IgD-negative memory B cell (primary cell): Measurements from ENCODE around the gene NKX1-1. TPM values are rescaled to one million over a fixed set of nuclear protein-coding genes. Genes with fewer than 3 reads are reported as not detected.
"Not testable (repeated sequence)": the region's sequence is repeated elsewhere in the genome, so short reads cannot be mapped to it uniquely, and the experiment has no call there.

ENCODE experiments used
- H3K27ac Mint-ChIP-seq, 3 donors: one replicate each; pipeline ENCODE4 v1.8.0; 2020 to 2022; ENCODE audit warnings: mild to moderate bottlenecking in 3 of 3, mixed read lengths in 3 of 3, moderate library complexity in 1 of 3
- H3K27me3 Mint-ChIP-seq: one replicate; pipeline ENCODE4 v1.8.0; 2021; ENCODE audit warnings: mixed read lengths
- H3K36me3 Mint-ChIP-seq: one replicate; pipeline ENCODE4 v1.8.0; 2020; ENCODE audit warnings: mild to moderate bottlenecking, mixed read lengths
- H3K4me1 Mint-ChIP-seq, 3 donors: one replicate each; pipeline ENCODE4 v1.8.0; 2020 to 2022; ENCODE audit warnings: mixed read lengths in 3 of 3, mild to moderate bottlenecking in 1 of 3
- H3K4me3 Mint-ChIP-seq, 4 donors: one replicate each; pipeline ENCODE4 v1.8.0; 2020 to 2022; ENCODE audit warnings: mild to moderate bottlenecking in 4 of 4, mixed read lengths in 4 of 4, moderate library complexity in 3 of 4
- H3K9me3 Mint-ChIP-seq, 3 donors: one replicate each; pipeline ENCODE4 v1.8.0; 2020 to 2021; ENCODE audit warnings: mixed read lengths in 3 of 3, mild to moderate bottlenecking in 1 of 3
- polyA plus RNA-seq: library from polyadenylated mRNA; unstranded; fragments of 300-500 nt; fragmentation: Illumina TruSeq; gene quantifications from one replicate; pipeline ENCODE4 v1.2.3, GENCODE V29; 2021

The NKX1-1 gene
- polyA plus RNA-seq, 1 donor from 2014 or later, result not detected

DNA sequence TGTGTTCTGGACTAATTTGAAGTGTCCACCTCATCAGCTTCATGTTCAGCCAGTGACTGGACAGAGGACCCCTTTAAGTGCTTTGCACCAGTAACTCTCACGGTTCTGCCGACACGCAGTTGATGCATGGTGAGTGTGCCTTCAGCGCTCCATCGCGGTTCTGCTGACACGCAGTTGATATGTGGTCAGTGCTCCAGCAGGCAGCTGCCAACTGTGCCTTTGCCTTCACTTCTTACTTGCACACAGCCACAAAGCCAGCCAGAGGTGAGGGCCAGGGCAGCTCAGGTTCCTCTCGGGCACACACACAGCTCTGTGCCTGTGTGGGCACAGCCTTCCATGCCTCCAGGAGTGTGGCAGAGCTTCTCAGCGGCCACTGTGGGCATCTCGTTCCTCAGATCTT, 12.4 kb downstream of the NKX1-1 start:
- Mint-ChIP-seq H3K9me3 (peaks cover under 1 to 4% (median 4%) of the 10 kb centered on the region in 3 donors), H3K27me3 (no peaks in the 10 kb centered on the region), H3K36me3 (peaks cover 4% of the 10 kb centered on the region), H3K4me1 (no peaks in the 10 kb centered on the region), H3K4me3 (no peak overlapping the region), H3K27ac (peak overlapping the region in 1 of 3 donors; percentile 13)

DNA sequence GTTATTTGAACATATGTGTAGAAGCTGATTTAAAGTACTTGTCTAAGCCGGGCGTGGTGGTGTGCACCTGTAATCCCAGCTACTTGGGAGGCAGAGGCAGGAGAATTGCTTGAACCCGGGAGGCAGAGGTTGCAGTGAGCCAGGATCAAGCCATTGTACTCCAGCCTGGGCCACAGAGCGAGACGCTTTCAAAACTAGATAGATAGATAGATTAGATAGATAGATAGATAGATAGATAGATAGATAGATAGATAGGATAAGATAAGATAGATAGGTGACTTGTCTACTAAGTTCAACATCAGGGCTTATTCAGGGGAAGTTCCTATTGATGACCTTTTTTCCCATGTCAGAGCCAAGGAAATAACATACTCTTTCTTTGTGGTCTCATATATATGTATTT, 12.9 kb downstream of the NKX1-1 start:
- H3K27me3 Mint-ChIP-seq, H3K4me1 Mint-ChIP-seq, H3K4me3 Mint-ChIP-seq, H3K36me3 Mint-ChIP-seq, H3K9me3 Mint-ChIP-seq: not testable (repeated sequence)
- H3K27ac Mint-ChIP-seq, result peak overlapping the region in 1 of 3 donors; percentile 13

DNA sequence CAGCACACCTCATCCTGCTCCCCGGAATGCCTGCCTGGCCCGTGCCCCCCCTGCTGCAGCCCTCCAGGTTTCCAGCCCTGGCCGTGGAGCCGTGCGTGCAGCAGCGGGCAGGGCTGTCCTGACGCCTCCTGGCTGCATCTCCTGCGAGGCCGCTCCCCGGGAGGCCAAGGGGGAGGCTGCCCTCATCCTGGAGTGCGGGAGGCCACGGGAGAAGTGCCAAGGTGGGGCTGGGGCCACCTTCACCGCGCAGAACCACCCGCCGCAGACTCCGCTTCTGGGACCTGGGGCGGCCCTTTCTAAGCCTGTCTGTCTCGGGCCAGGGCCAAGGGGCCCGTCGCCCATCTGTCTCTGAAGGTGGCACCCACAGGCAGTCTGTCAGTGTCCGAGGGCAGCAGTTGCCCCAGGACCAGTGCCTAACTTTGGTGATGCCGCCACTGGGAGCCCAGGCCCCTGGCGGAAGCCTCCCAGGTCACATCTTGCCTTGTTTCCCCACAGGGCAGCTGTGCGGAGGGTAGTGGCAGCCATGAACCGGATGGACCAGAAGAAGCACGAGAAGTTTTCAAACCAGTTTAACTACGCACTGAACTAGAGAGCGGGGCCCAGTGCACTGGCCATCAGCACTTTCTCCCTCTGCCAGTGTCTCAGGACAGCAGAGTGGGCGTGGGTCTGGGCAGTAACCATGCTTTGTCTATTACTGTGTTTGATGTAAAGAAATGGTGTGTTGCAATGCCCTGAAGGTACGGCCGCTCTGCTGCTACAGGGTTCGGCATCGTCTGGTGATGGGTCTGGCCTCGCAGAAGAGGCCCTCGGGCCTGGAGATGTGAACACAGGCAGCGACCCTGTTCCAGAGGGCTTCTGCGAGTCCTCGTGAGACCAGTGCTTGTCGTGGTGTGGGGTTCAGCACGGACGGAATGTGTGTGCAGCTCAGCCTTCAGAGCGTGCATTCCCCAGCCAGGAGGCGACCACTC, 20.6 kb downstream of the NKX1-1 start:
- no peak overlapping the region for H3K4me3 Mint-ChIP-seq
- peaks cover 6 to 16% (median 13%) of the 10 kb centered on the region in 3 donors for H3K9me3 Mint-ChIP-seq
- H3K27me3 Mint-ChIP-seq, result no peaks in the 10 kb centered on the region
- H3K27ac Mint-ChIP-seq, result no peak overlapping the region
- H3K36me3 Mint-ChIP-seq, result peaks cover 7% of the 10 kb centered on the region
- no peaks in the 10 kb centered on the region for H3K4me1 Mint-ChIP-seq

DNA sequence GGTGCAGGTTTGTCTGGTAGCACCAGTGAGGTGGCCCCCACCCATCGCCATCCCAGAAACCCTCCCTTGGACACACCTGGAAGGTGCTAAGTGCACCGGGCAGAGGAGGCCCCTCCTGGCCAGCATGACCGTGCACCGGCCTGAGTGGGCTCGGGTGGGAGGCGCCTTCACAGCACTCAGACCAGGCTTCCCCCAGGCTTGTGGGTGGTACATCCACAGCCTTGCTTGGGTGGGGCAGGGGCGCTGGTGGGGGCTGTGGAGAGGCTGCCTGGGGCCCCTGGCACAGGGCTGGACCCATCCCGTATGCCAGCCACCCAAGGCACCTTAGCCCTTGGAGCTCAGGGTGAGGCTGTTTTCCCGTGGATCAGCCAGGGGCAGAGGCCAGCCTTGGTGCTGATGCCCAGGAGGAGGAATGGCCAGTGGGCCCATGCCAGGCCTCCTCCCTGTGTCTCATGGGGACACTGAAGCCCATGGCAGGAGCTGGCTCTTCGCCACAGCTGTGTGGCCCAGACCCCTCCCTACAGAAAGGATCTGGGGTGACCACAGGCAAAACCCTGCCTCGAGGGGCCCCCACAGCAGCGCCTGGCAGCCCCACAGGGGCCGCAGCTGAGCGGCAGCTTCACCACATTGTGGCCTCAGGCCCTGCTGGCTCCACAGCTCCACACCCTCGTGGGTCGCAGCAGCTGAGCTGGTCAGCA, 21.4 kb downstream of the NKX1-1 start:
- Mint-ChIP-seq H3K4me3 (no peak overlapping the region), H3K27me3 (no peaks in the 10 kb centered on the region), H3K36me3 (peaks cover 7% of the 10 kb centered on the region), H3K4me1 (no peaks in the 10 kb centered on the region), H3K27ac (no peak overlapping the region), H3K9me3 (peaks cover 6 to 16% (median 13%) of the 10 kb centered on the region in 3 donors)

DNA sequence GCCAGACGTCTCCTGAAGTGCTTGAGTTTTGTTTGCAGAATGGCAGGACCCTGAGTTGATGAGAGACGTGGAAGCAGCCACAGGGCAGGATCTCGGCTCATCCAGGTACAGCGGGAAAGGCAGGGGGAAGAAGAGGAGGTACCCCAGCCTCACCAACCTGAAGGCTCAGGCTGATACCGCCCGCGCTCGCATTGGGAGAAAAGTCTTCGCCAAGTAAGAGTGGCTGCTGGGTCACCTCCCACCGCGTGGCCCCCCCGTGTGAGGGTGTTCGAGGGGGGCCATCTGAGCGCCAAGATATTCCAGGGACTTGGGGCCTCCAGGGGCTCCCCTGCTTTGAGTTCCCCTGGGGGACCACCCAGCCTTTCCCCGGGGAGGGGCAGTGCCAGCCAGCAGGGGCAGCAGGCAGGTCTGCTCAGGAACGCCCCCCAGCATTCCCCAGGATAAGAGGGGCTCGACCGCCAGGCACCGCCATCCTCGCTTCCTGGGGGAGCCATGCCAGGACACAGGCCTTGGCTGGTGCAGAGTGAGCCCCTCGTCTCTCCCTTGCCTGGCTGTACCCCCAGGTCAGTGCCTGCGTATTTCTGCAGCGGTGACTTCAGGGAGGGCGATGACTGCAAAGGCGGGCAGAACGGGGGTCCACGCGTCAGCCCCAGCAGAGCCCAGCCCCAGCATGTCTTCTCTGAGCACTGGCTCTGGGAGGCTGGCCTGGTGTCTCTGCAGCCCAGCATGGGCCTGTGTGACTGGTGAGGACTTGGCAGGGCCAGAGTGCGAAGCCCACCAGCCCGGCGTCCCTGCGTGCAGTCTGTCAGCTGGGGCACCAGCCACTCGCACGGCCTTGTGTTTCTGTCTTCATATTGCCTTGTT, 22.3 kb downstream of the NKX1-1 start:
- Mint-ChIP-seq H3K36me3 (peaks cover 7% of the 10 kb centered on the region), H3K4me3 (no peak overlapping the region), H3K27ac (peak overlapping the region in 1 of 3 donors; percentile 50), H3K9me3 (peaks cover 6 to 16% (median 11%) of the 10 kb centered on the region in 3 donors), H3K27me3 (no peaks in the 10 kb centered on the region), H3K4me1 (no peaks in the 10 kb centered on the region)

DNA sequence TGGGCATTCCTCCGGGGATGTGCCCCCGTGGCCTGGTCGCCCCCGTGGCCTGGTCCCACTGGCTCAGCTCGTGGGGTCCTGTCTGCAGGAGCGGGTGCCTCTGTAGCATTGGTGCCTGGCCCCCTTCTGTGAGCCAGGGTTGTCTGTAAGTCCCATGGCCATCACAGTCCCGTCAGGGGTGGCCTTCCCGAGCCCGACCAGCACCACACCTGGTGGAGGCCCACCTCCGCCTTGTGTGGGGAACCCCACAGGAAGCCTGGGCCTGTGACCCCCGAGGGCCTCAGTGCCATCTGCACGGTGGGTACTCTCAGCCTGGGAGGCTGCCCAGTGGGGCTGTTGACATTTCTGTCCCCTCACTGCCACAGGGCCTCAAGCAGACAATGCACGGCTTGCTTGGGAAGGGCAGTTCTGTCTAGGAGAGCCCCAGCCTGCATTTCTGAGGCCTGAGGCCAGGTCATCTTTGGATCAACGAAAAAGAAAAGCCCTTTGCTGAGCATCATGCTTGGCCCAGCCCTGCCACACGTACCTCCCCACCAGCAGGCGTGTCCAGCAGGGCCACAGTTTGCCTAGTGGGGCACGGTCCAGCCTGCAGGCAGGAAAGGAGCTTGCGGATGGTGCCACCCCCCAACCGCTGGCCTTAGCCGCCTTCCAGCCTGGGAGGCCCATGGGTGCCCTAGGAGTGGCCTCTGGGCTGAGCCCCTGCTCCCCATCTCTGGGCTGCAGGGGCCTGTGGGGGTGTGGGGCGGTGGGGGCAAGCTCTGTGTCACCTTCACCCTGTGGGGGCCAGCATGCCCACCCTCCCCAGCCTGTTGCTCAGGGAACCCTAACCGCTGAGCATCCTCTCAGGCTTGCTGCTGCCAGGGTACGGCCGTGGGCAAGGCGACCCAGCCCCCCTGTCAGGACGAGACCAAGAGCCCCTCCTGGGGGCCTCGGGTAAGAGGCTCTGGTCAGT, 23.2 kb downstream of the NKX1-1 start:
- H3K27ac Mint-ChIP-seq, result peak overlapping the region in 1 of 3 donors; percentile 50
- no peak overlapping the region for H3K4me3 Mint-ChIP-seq
- H3K36me3 Mint-ChIP-seq, result peaks cover 7% of the 10 kb centered on the region
- peaks cover 3 to 8% (median 3%) of the 10 kb centered on the region in 3 donors for H3K9me3 Mint-ChIP-seq
- H3K4me1 Mint-ChIP-seq, result no peaks in the 10 kb centered on the region
- no peaks in the 10 kb centered on the region for H3K27me3 Mint-ChIP-seq

DNA sequence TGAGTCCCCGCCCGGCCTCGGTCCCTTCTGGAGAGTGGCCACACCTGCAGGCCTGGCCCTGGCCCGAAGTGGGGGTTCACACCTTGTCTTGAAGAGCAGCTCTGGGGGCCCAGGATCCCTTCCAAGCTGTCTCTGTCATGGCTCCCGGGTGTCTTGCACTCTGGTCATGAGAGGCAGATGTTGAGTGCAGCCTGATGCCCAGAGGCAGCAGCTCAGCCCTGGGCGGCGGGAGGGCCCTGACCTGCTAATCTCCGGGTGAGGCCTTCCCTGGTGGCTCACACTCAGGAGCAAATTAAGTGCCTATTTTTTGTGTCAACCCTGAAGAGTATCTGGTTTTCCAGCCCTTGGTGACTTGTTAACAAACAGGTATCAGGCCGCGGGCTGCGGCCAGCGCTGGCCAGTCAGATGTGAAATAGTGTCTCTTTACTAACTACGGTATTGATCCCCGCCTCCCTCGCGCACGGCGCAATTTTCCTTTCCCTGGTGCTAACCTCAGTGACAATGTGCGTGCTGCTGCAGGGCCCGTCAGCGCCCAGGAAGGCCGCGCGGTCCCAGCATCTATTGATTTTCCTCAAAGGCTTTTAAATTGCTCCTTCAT, 24.2 kb downstream of the NKX1-1 start:
- peaks cover 7% of the 10 kb centered on the region for H3K36me3 Mint-ChIP-seq
- H3K4me1 Mint-ChIP-seq, result no peaks in the 10 kb centered on the region
- H3K4me3 Mint-ChIP-seq, result no peak overlapping the region
- peak overlapping the region in 1 of 3 donors; percentile 64 for H3K27ac Mint-ChIP-seq
- no peaks in the 10 kb centered on the region for H3K9me3 Mint-ChIP-seq
- no peaks in the 10 kb centered on the region for H3K27me3 Mint-ChIP-seq

DNA sequence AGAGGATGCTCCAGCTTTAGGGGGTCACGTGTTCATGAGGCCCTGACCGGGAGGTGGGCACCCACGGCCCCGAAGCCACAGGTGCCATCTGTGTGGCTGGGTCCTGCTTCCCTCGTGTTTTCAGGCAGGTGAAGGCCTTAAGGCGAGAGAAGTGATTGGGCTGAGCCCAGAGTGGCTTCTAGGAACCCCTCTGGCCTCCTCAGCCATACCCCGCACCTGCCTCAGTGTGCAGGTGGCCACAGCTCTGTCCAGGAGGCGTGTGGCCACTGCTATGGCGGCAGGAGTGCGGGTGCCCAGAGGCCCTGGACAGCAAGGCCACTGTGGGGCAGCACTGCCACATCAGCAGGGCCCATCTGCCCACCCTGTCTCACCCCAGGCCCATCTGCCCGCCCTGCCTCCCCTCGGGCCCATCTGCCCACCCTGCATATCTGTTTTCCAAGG, 25.0 kb downstream of the NKX1-1 start:
- Mint-ChIP-seq H3K27me3 (no peaks in the 10 kb centered on the region), H3K4me1 (no peaks in the 10 kb centered on the region), H3K27ac (no peak overlapping the region)

DNA sequence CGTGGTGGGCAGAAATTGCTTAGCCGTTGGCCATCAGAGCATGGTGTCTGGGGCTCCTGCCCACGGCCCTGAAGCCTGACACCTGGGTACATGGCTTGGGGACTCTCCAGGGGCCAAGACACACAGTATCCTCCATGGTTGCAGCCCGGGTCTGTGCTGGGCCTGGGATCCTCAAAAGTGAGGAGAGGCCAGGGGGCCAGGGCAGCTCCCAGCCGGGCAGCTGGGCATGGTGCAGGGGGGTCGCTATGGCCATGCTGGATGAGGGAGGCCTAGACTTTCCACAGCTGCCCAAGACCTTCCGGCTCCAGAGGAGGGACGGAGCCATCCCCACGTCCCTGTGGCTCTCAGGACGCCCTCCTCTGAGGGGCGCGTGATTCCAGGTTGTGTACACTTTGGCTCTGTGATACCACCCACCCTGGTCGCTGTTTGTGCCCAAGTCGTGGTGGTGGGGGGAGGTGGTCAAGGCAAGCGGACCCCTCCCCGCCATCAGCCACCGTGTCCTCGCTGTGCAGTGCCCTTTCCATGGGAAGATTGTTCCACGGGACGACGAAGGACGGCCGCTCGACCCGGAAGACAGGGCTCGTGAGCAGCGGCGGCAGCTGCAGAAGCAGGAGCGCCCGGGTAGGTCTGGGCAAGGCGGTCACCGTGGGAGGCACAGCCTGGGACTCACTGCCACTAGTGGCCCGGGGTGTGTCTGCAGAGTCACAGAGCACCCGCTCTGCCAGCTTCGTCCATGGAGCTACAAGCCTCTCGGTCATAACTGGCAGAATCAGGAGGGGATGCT, 25.7 kb downstream of the NKX1-1 start:
- no peak overlapping the region for H3K4me3 Mint-ChIP-seq
- no peaks in the 10 kb centered on the region for H3K4me1 Mint-ChIP-seq
- peaks cover 3% of the 10 kb centered on the region for H3K36me3 Mint-ChIP-seq
- no peaks in the 10 kb centered on the region for H3K27me3 Mint-ChIP-seq
- H3K27ac Mint-ChIP-seq, result no peak overlapping the region
- H3K9me3 Mint-ChIP-seq, result no peaks in the 10 kb centered on the region

More for the DNA sequence above, 25.0 kb downstream of the NKX1-1 start:
- peaks cover 3% of the 10 kb centered on the region for H3K36me3 Mint-ChIP-seq
- no peak overlapping the region for H3K4me3 Mint-ChIP-seq
- H3K9me3 Mint-ChIP-seq, result no peaks in the 10 kb centered on the region

DNA sequence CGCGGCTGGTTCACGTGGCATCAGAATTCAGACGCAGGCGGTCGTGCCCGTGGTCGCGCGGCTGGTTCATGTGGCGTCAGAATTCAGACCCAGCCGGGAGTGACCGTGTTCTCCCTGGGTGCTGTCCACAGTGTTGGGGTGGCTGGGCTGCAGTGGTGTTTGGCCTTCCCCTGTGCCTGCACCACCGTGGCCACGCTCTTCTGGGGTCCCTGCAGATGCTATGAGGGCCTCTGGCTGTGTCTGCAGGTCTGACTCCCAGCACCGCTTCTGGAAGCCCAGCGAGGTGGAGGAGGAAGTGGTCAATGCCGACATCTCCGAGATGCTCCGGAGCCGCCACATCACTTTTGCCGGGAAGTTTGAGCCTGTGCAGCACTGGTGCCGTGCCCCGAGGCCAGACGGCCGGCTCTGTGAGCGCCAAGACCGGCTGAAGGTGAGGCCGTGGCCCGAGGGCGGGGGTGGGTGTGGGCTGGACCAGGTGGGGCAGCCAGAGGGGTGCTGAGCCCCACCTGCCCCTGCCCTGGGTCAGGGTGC, 26.4 kb downstream of the NKX1-1 start:
- H3K36me3 Mint-ChIP-seq, result peaks cover 3% of the 10 kb centered on the region
- H3K27me3 Mint-ChIP-seq, result no peaks in the 10 kb centered on the region

DNA sequence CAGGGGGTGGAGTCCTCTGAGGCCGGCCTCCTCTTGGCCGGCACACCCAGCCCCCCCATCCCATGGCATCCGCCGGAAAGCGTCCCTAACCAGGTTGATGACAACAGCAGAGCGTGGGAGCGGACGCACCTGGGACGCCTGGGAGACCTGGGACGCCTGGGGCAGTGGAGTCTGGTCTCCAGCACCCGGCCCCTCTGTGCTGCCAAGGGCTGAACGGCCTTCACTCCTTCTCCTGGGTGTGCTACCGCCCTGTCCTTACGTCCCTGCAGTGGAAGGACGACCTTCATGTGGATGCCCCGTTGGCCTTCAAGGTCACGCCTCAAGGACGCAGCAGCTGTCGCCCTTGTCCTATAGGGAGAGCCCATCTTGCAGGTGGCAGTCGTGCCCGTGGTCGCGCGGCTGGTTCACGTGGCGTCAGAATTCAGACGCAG, 26.9 kb downstream of the NKX1-1 start:
- Mint-ChIP-seq H3K9me3 (no peaks in the 10 kb centered on the region), H3K27ac (no peak overlapping the region), H3K4me1 (no peaks in the 10 kb centered on the region), H3K36me3 (peaks cover 3% of the 10 kb centered on the region), H3K27me3 (no peaks in the 10 kb centered on the region), H3K4me3 (no peak overlapping the region)

More for the DNA sequence above, 26.4 kb downstream of the NKX1-1 start:
- Mint-ChIP-seq H3K4me3 (no peak overlapping the region), H3K4me1 (no peaks in the 10 kb centered on the region), H3K9me3 (no peaks in the 10 kb centered on the region), H3K27ac (no peak overlapping the region)

DNA sequence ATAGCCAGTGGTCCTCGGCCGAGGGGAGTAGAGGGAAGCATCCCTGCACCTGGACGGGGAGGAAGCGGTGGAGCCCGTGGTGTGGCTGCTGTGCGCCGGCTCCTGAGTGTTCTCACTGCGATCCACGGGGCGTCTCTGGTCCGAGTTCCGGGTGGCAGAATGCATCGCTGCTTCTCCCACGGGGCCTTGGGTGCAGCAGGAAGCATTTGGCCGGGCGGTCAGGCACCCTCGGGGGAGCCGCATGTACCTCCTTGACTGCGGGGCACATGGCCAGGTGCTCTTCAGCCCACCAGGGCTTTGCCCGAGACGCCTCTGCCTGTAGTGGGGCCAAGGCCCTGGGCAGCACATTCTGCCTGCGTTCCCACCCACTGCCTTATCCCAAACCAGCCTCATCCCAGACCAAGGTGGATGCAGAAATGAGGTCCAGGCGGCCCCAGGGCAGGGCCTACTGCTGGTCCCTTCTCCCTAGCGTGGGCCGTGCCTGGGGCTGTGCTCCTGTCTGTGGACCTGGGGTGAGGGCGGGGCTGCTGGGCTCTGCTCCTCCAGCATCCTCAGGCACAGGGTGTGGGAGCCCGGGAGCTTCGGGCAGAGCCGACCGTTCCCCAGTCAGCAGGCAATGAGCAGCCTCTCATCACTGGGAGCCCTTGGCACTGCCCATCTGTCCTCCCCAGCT, 27.5 kb downstream of the NKX1-1 start:
- Mint-ChIP-seq H3K27me3 (no peaks in the 10 kb centered on the region), H3K4me1 (no peaks in the 10 kb centered on the region), H3K4me3 (no peak overlapping the region), H3K9me3 (no peaks in the 10 kb centered on the region), H3K27ac (no peak overlapping the region), H3K36me3 (peaks cover 3% of the 10 kb centered on the region)
